Cardiac fibroblast (primary cell): ENCODE measurements around the gene WNK2.

Source experiments
- DNase-seq, 2 donors: peaks; one replicate each; pipeline versions ENCODE4 v3.0.0 to v3.0.0-alpha.2; 2010; ENCODE audit warnings: low read depth in 2 of 2
- H3K4me3 ChIP-seq, 2 donors: replicated peaks in 1 of 2; 1 replicate in 1 of 2; 2 replicates in 1 of 2; pipeline ENCODE4 v1.5.1; 2011; ENCODE audit warnings: low read depth in 2 of 2, low read length in 2 of 2, mild to moderate bottlenecking in 2 of 2, moderate library complexity in 1 of 2
- CTCF ChIP-seq: IDR thresholded peaks from one replicate; pipeline ENCODE4 v1.5.1; 2011; ENCODE audit warnings: low read depth, mild to moderate bottlenecking, low read length, inconsistent platforms

WNK2 gene

DNA sequence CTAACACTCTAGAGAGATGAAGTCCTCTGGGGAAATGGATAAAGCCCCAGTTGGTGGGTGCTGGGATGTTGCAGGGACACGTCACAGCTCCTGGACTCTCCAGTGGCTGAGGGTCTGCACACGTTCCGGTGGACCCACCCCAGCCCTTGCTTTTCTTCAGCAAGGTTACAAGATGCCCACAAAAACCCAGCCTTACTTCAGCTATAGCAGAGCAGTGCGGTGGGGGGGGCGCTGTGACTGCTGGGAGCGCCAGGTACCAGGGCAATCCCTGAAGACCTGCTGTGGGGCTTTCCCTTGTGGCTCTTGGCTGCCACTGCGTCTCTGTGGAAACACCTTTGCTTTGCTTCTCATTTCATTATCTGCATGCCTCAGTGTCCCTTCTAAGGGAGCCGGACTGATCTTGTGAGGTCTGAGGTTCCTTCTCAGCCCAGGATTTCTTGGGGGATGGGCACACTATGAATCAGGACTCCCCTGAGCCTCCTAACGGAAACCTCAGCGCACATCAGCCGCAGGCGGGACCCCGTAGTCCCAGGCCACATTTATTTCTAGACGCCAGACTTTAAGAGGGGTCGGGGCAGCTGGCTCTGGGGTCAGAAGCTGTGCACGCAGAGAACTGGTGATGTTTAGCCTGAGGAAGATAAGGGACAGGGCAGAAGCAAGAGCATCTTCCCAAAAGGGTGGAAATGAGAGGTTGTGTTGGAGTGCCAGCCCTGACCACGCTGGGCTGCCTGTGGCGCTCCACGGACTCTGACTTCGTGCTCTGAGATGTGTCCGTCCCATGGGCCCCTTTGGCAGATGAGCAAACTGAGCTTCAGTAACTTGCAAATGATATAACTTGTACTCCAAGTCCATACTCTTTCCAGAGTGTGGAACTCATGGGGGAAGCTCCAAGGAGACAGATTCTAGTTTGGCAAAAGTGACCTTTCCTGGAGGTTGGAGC lies 106.8 kb downstream of the WNK2 start:
- H3K4me3 ChIP-seq = no peak overlapping the region
- DNase-seq = no peak
- no peak for TF ChIP-seq CTCF

DNA sequence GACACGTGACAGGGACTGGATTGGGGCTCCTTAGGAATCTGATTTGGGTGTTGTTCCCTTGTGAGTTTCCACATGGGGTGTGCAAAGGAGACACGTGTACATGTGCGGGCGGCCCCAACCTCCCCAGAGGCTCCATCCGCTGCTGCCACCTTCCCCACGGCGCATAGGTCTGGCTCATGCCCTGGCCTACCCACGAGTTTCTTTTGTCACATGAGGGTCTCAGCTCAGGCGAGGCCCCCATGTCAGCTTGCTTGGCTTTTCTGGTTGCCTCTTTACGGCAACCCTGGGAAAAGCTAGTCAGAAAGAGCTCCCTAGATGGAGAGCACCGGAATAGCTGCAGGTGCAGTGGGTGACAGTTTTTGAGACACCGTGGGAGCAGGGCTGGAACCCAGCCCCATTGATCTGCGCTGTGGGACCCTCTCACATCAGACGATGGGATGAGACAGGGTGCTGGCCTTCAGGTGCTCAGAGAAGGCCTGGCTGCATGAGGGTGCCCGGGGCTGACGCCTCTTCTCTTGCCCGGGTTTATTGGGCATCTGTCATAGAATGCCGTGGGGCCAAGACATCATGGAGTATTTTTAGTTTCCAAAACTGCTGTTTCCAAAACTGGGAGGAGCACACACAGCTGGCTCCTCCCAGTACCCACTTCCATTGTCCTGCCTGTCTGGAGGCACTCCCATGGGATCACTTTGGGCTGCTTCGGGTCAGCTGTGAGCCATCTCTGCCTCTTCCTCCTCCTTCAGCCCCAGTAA lies 107.8 kb downstream of the WNK2 start:
- no peak for TF ChIP-seq CTCF
- DNase-seq = no peak
- H3K4me3 ChIP-seq = no peak overlapping the region

DNA sequence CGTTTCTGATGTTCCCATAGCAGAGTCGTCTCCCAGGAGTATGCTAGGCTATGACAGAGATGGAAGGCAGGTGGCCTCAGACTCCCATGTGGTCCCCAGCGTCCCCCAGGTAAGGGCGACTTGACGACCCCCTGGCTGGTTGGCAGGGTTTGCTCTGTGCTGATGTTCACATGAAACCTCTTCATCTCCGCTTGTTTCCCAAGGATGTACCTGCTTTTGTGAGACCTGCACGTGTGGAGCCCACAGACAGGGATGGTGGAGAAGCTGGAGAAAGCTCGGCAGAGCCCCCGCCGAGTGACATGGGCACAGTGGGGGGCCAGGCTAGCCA lies 108.3 kb downstream of the WNK2 start:
- no peak for DNase-seq
- no peak for TF ChIP-seq CTCF
- no peak overlapping the region for H3K4me3 ChIP-seq

- TF ChIP-seq CTCF = no peak
- H3K4me3 ChIP-seq = no peak overlapping the region
- no peak for DNase-seq
These were observed 108.9 kb downstream of the WNK2 start for GRCh38 chr9:93292664-93293328.

DNA sequence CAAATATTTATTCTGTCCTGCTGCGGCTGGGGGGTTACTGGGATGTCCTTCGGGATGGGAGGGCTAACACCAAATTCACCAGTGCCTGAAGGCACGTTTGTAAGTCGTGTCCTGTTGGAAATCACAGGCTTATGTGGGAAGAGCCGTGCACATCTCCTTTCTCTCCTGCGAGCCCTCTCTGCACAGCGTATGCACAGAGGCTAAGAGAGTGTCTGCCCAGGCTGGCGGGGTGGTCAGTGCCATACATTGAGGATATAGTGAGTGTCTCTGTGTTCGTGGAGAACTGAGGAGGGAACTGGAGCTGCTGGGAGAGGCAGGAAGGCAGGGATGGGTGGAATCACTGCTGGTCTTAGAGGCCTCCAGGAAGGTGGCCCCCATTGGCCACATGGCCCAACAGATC lies 110.1 kb downstream of the WNK2 start:
- H3K4me3 ChIP-seq = no peak overlapping the region
- TF ChIP-seq CTCF = no peak
- DNase-seq = no peak

- no peak for TF ChIP-seq CTCF
These were observed 111.1 kb downstream of the WNK2 start for GRCh38 chr9:93295031-93295430.

More at GRCh38 chr9:93295031-93295430, 111.1 kb downstream of the WNK2 start:
- peak in 1 of 2 donors; percentile 15 for DNase-seq
- no peak overlapping the region for H3K4me3 ChIP-seq
